HEK293T (cell line): Measurements from ENCODE around the gene FAM50A.
"Not testable (repeated sequence)": the region's sequence is repeated elsewhere in the genome, so short reads cannot be mapped to it uniquely, and the experiment has no call there.

Experiments used
- BHLHE40 ChIP-seq: fragments of 450-650 bp; IDR thresholded peaks from 2 replicates; pipeline ENCODE4 v1.6.1; 2016; ENCODE audit warnings: mild to moderate bottlenecking, moderate library complexity, borderline replicate concordance
- ELF4 ChIP-seq: fragments of 450-650 bp; IDR thresholded peaks from 2 replicates; pipeline ENCODE4 v1.6.1; 2017; ENCODE audit warnings: antibody characterized with exemption
- FOXK2 ChIP-seq: fragments of 450-650 bp; IDR thresholded peaks from 2 replicates; pipeline ENCODE4 v1.6.1; 2016; ENCODE audit warnings: mild to moderate bottlenecking
- FOXM1 ChIP-seq: fragments of 450-650 bp; IDR thresholded peaks from 2 replicates; pipeline ENCODE4 v1.6.1; 2017; ENCODE audit warnings: mild to moderate bottlenecking, borderline replicate concordance
- HDGF ChIP-seq: fragments of 450-650 bp; IDR thresholded peaks from 2 replicates; pipeline ENCODE4 v1.6.1; 2017; ENCODE audit warnings: antibody characterized with exemption, borderline replicate concordance
- LEF1 ChIP-seq: fragments of 450-650 bp; IDR thresholded peaks from 2 replicates; pipeline ENCODE4 v1.6.1; 2017; ENCODE audit warnings: mild to moderate bottlenecking, borderline replicate concordance
- NFRKB ChIP-seq: fragments of 450-650 bp; IDR thresholded peaks from 2 replicates; pipeline ENCODE4 v1.6.1; 2016; ENCODE audit warnings: mild to moderate bottlenecking, moderate library complexity
- SP1 ChIP-seq: fragments of 450-650 bp; IDR thresholded peaks from 2 replicates; pipeline ENCODE4 v1.6.1; 2017
- TARDBP ChIP-seq: fragments of 450-650 bp; IDR thresholded peaks from 2 replicates; pipeline ENCODE4 v1.6.1; 2016

GRCh38 chrX:154400369-154400817, 43.5 kb upstream of the FAM50A start:
- TF ChIP-seq TARDBP, BHLHE40, FOXM1, NFRKB, SP1, FOXK2, ELF4, LEF1, HDGF: not testable (repeated sequence)
